Heart right ventricle (tissue), 16 donors: ENCODE measurements around the gene RIN3. TPM values are rescaled to one million over a fixed set of nuclear protein-coding genes. Genes with fewer than 3 reads are reported as not detected.

Experiments used
- ATAC-seq, 8 donors: fragments of 200-7000 bp; cut with Tn5 transposase; one replicate each; pipeline ENCODE4 v1.9.1; 2020; ENCODE audit warnings: mild to moderate bottlenecking in 8 of 8, moderate library complexity in 8 of 8, moderate number of reproducible peaks in 1 of 8
- DNase-seq, 2 donors: peaks; one replicate each; pipeline ENCODE4 v3.0.0-alpha.2; 2020
- H3K27ac ChIP-seq, 10 donors: fragments of 200-600 bp; sonication (generic) in 2 of 10; one replicate each; pipeline versions ENCODE4 v1.5.0 to v1.8.0; 2020 to 2022; ENCODE audit warnings: mild to moderate bottlenecking in 3 of 10
- H3K27me3 ChIP-seq, 7 donors: fragments of 200-600 bp; one replicate each; pipeline ENCODE4 v1.8.0; 2021 to 2022; ENCODE audit warnings: mild to moderate bottlenecking in 2 of 7
- H3K36me3 ChIP-seq, 9 donors: fragments of 200-600 bp; sonication (generic) in 1 of 9; one replicate each; pipeline versions ENCODE4 v1.5.0 to v1.8.0; 2020 to 2022; ENCODE audit warnings: mild to moderate bottlenecking in 2 of 9
- H3K4me1 ChIP-seq, 9 donors: fragments of 200-600 bp; sonication (generic) in 1 of 9; one replicate each; pipeline versions ENCODE4 v1.5.0 to v1.8.0; 2020 to 2022; ENCODE audit warnings: mild to moderate bottlenecking in 4 of 9
- H3K4me3 ChIP-seq, 10 donors: fragments of 200-600 bp; sonication (generic) in 2 of 10; one replicate each; pipeline versions ENCODE4 v1.5.0 to v1.8.0; 2020 to 2022; ENCODE audit warnings: mild to moderate bottlenecking in 7 of 10, moderate library complexity in 2 of 10
- H3K9me3 ChIP-seq, 11 donors: fragments of 200-600 bp in 10 of 11; sonication (generic) in 2 of 11; one replicate each; pipeline versions ENCODE4 v1.5.0 to v1.8.0; 2013 to 2022; ENCODE audit warnings: mild to moderate bottlenecking in 2 of 11, control low read depth in 1 of 11, moderate library complexity in 1 of 11
- WGBS, 2 donors: extraction: QIAGEN DNeasy Blood & Tissue Kit; methylation state at CpG; one replicate each; pipeline ENCODE4 v1.1.7; 2013; ENCODE audit warnings: inconsistent platforms in 1 of 2; 5-methylcytosine and 5-hydroxymethylcytosine counted together
- intact Hi-C, 10 donors: fragments of 100-400 bp; cut with DNase I; formaldehyde crosslinking; loops; one replicate each; pipeline versions ENCODE4 v1.11.1 to v1.14.2; 2022
- polyA plus RNA-seq, 2 donors: library from polyadenylated mRNA; stranded (reverse); fragments of 200-250 nt; gene quantifications; one replicate each; pipeline ENCODE4 v1.2.3, GENCODE V29; 2013
- total RNA-seq, 10 donors: library from RNA; stranded (reverse); fragmentation: NEBNext Ultra II Directional in 3 of 10; extraction: Animal tissue kit (Norgen Biotek cat#: 25700) in 3 of 10; gene quantifications; one replicate each; pipeline versions ENCODE4 v1.2.1 to v1.2.4, GENCODE V29; 2021 to 2023
- TF ChIP-seq, protein P1 (sequence below), 9 donors: fragments of 200-600 bp; sonication (generic) in 2 of 9; IDR thresholded peaks; one replicate each; pipeline versions ENCODE4 v1.5.0 to v1.8.0; 2021 to 2022; ENCODE audit warnings: antibody characterized with exemption in 9 of 9, mild to moderate bottlenecking in 5 of 9, moderate library complexity in 1 of 9
- donor health status: Arrhythmogenic right ventricular cardiomyopathy.
- donor health status: ischemic (EF 13 %, LVEDD 7.1; RV severe dilation, severe dysfunction).
- donor health status: healthy with polysubstance abuse.
- donor health status: DM: no; HTN: yes; CAD: no.
- donor health status: DM: no; HTN: no; CAD: no.
- donor health status: ischemic (EF 25% LVEDD 6.9; RV normal size, moderate dysfunction).
- donor health status: ischemic (EF 25% LVEDD 5.7; RV mildly dilated, moderate dysfunction).
- donor health status: healthy.
- donor health status: DM: yes; HTN: yes; CAD: no.
- donor health status: Ischemic cardiomyopathy.
- donor health status: ischemic (EF 35%, LVEDD 5.7; RV mildly dilated, moderate dysfunction).
- donor health status: nonischemic (EF 11% LVEDD 7.7; RV severe dilation, severe dysfunction).
- donor health status: DM: yes; HTN: yes; CAD: no.
- donor health status: PGD.
- donor health status: ischemic (EF 29% LVEDD 5.4; RV normal size, mild dysfunction).
- donor health status: nonischemic (EF 23%, LVEDD 6.1; RV moderate dilation, normal function).

The RIN3 gene
- total and polyA plus RNA-seq, 12 donors = 7.2 to 24.0 (median 12.2) TPM

DNA sequence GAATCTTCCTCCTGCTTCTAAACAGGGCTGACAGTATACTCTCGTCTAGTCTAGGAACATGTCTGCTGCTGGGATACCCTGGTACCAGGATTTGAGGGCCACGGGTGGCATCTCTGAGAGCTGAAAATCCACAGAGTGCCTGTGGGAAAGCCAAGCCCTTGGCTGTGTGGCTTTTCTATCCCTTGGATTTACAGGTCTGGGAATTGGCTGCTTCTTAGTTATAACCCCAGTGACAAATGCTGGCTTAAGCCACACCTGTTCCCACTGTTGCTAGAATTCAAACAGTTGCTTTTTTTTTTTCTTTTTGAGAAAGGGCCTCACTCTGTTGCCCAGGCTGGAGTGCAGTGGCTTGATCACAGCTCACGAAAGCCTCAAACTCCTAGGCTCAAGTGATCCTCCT is 14.3 kb upstream of the RIN3 start:
- Histone ChIP-seq H3K27me3 (no peaks in the 10 kb centered on the region), H3K4me3 (no peak overlapping the region), H3K4me1 (peaks cover 9 to 33% (median 11%) of the 10 kb centered on the region in 9 donors), H3K36me3 (no peaks in the 10 kb centered on the region), H3K27ac (no peak overlapping the region), H3K9me3 (no peaks in the 10 kb centered on the region)
- 95 to 96% methylated on average over 3 of the region's 3 CpGs for WGBS, 2 donors
- intact Hi-C loops = loop anchor here in 1 of 10 donors (10.0 kb wide), 1 partner anchor 176 kb away; no protein-coding TSS in a partner anchor
- DNase-seq = no peak
- TF ChIP-seq, protein P1, sequence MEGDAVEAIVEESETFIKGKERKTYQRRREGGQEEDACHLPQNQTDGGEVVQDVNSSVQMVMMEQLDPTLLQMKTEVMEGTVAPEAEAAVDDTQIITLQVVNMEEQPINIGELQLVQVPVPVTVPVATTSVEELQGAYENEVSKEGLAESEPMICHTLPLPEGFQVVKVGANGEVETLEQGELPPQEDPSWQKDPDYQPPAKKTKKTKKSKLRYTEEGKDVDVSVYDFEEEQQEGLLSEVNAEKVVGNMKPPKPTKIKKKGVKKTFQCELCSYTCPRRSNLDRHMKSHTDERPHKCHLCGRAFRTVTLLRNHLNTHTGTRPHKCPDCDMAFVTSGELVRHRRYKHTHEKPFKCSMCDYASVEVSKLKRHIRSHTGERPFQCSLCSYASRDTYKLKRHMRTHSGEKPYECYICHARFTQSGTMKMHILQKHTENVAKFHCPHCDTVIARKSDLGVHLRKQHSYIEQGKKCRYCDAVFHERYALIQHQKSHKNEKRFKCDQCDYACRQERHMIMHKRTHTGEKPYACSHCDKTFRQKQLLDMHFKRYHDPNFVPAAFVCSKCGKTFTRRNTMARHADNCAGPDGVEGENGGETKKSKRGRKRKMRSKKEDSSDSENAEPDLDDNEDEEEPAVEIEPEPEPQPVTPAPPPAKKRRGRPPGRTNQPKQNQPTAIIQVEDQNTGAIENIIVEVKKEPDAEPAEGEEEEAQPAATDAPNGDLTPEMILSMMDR (IDR thresholded peaks at IDR 0.05) = no peak
- ATAC-seq = no peak

DNA sequence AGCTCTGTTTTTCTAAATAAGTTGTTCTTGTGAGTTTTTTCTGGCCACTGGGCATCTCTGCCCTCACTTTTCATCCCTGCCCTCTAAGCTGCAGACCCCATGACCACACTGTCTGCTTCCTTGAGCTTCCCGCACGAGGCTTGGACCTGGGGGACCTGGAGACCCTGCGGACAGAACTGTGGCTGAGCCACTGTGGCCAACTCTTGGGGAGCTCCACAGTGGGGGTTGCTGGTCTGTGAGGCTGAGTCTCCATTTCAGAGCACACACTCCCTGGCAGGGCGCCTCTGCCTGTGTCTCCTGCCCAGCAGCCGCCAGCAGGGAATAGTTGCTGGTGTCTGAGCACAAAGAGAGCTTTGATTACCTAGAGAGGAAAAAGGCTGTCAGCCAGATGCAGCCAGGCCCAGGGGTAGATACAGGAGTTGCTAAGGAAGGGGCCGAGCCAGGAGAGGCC is 13.1 kb upstream of the RIN3 start:
- DNase-seq (peak in 1 of 2 donors; percentile 46), ATAC-seq (peak in 7 of 8 donors; percentile 21 to 76 (median 41))
- H3K27me3 ChIP-seq = no peaks in the 10 kb centered on the region
- TF ChIP-seq, protein P1 (IDR thresholded peaks at IDR 0.05) = no peak
- H3K27ac ChIP-seq = peak overlapping the region in 2 of 10 donors; percentile 14 to 30
- no peak overlapping the region for H3K4me3 ChIP-seq
- H3K36me3 ChIP-seq = no peaks in the 10 kb centered on the region
- no peaks in the 10 kb centered on the region for H3K9me3 ChIP-seq
- peaks cover 10 to 27% (median 14%) of the 10 kb centered on the region in 9 donors for H3K4me1 ChIP-seq
- intact Hi-C loops = no loop called here
- WGBS, 2 donors = 65 to 71% methylated on average over 6 of the region's 6 CpGs

DNA sequence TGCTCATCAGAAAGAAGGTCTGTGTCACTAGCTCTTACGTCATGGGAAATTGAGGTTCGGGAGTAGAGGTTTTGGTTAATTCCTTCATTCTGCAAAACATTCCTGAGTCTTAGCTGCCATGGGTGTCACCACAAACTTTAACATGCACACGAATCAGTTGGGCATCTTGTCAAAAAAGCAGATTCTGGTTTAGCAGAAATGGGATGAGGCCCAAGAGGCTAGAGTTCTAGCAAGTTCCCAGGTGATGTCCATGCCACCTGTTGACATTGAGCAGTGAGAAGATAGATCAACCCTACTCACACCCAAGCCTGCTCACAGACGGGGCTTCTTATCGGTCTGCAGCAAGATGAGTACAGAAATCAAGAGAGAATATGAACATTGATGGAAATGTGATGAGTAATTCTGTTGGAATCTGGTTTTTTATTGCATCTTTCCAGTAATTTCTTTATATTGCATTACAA is 11.7 kb upstream of the RIN3 start:
- Histone ChIP-seq H3K27ac (no peak overlapping the region), H3K9me3 (no peaks in the 10 kb centered on the region), H3K36me3 (no peaks in the 10 kb centered on the region), H3K27me3 (no peaks in the 10 kb centered on the region), H3K4me3 (no peak overlapping the region), H3K4me1 (peaks cover 10 to 27% (median 14%) of the 10 kb centered on the region in 9 donors)
- WGBS, 2 donors = 84 to 85% methylated on average over 5 of the region's 5 CpGs
- no peak for DNase-seq
- no peak for ATAC-seq
- intact Hi-C loops = no loop called here
- TF ChIP-seq, protein P1 (IDR thresholded peaks at IDR 0.05) = no peak

DNA sequence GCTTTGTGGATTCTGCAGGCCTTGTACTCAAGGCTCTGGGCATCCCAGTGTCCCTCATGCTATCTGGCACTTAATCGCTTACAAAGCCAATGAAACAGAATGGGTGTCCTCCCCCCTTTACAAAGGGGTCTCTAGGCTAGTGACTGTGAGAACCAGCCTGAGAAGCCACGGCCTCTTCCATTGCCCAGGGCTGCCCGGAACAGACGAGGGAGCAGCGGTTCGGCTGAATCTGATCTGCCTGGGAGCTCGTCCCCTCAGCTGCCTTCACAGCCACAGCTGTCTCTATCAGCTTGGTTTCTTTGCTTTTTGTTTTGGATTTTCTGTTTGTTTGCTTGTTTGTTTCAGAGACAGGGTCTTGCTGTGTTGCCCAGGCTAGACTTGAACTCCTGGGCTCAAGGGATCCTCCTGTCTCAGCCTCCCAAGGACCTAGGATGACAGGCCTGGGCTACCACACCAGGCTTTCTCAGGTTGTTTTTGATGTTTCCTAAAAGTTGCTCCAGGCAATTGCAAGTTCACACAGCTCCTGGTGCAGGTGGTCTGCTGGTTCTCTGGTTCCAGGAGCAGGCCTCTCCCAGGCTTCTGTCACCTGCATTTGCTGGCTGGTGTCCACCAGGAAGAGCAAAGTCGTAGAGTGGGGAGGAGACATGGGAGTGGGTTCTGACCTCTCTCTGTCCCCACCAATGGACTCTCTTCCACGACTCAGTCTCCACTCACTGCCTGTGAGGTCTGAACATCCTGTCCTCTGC is 10.9 kb upstream of the RIN3 start:
- Histone ChIP-seq H3K36me3 (no peaks in the 10 kb centered on the region), H3K9me3 (no peaks in the 10 kb centered on the region), H3K4me1 (peaks cover 10 to 28% (median 14%) of the 10 kb centered on the region in 9 donors), H3K27me3 (no peaks in the 10 kb centered on the region), H3K27ac (no peak overlapping the region), H3K4me3 (no peak overlapping the region)
- TF ChIP-seq, protein P1 (IDR thresholded peaks at IDR 0.05) = no peak
- intact Hi-C loops = no loop called here
- WGBS, 2 donors = 89 to 92% methylated on average over 9 of the region's 9 CpGs
- peak in 1 of 8 donors; percentile 12 for ATAC-seq
- no peak for DNase-seq
